T-helper 2 cell treated with Interferon-gamma antibody and Interleukin-4, amounts not matched to agents 100 ng/mL and 5 ng/mL, for 36 hours (primary cell): Measurements from ENCODE around the gene ARL6IP6. TPM values are rescaled to one million over a fixed set of nuclear protein-coding genes. Genes with fewer than 3 reads are reported as not detected.

Source experiments
- intact Hi-C: fragments of 100-400 bp; cut with micrococcal nuclease; formaldehyde crosslinking; loops from one replicate; pipeline ENCODE4 v1.15.1; 2023
- total RNA-seq: library from RNA; stranded (reverse); gene quantifications from 2 replicates; pipeline ENCODE4 v1.2.3, GENCODE V29; 2022

ARL6IP6 gene
- total RNA-seq, 1 donor from 2014 or later, result 43.2 TPM

GRCh38 chr2:152792974-152793373 lies 74.6 kb downstream of the ARL6IP6 start:
- intact Hi-C loops, result no loop called here

- intact Hi-C loops, result no loop called here
Measured at GRCh38 chr2:152796941-152797340, 78.5 kb downstream of the ARL6IP6 start.

GRCh38 chr2:152804687-152805408 lies 86.4 kb downstream of the ARL6IP6 start:
- intact Hi-C loops, result no loop called here

- intact Hi-C loops, result no loop called here
Measured at GRCh38 chr2:152811916-152812315, 93.5 kb downstream of the ARL6IP6 start.

Other genes starting within 250 kb of the ARL6IP6 start
- 118 and 127 TPM in 2 replicates for gene PRPF40A, start 1.2 kb upstream of the ARL6IP6 start, total RNA-seq